Activated naive CD4-positive, alpha-beta T cell treated with anti-CD3 and anti-CD28 coated beads, Interleukin-2, amount 10 ng/mL, durations not matched to agents 7 days and 5 days (primary cell): ENCODE measurements around the gene ADAMTS18.

Experiments used
- CTCF ChIA-PET: fragments of 350-600 bp; sonication (Branson Sonifier 250); formaldehyde crosslinking; loops from one replicate; lab custom pipeline; 2021; ENCODE audit warnings: antibody characterized with exemption; lab: Charles Lee
- DNase-seq: peaks from one replicate; pipeline ENCODE4 v3.0.0-alpha.2; 2020
- H3K27ac Mint-ChIP-seq: one replicate; pipeline ENCODE4 v1.8.0; 2021; ENCODE audit warnings: mild to moderate bottlenecking, moderate library complexity, mixed read lengths
- H3K27me3 Mint-ChIP-seq: one replicate; pipeline ENCODE4 v1.8.0; 2021; ENCODE audit warnings: mild to moderate bottlenecking, mixed read lengths
- H3K36me3 Mint-ChIP-seq: one replicate; pipeline ENCODE4 v1.8.0; 2021; ENCODE audit warnings: mixed read lengths
- H3K4me1 Mint-ChIP-seq: one replicate; pipeline ENCODE4 v1.8.0; 2021; ENCODE audit warnings: mixed read lengths
- H3K4me3 Mint-ChIP-seq: one replicate; pipeline ENCODE4 v1.8.0; 2021; ENCODE audit warnings: mild to moderate bottlenecking, moderate library complexity, mixed read lengths
- H3K9me3 Mint-ChIP-seq: one replicate; pipeline ENCODE4 v1.8.0; 2021; ENCODE audit warnings: mixed read lengths

Gene ADAMTS18

GRCh38 chr16:77396461-77396860 lies 38.4 kb downstream of the ADAMTS18 start:
- Mint-ChIP-seq H3K4me1 (no peaks in the 10 kb centered on the region), H3K4me3 (no peak overlapping the region), H3K36me3 (no peaks in the 10 kb centered on the region), H3K27ac (no peak overlapping the region), H3K27me3 (no peaks in the 10 kb centered on the region), H3K9me3 (no peaks in the 10 kb centered on the region)
- DNase-seq: no peak
- CTCF ChIA-PET: interaction anchor here (0.6 kb wide), 1 partner anchor 20 kb away, joined by 4 read pairs; no protein-coding TSS in a partner anchor

DNA sequence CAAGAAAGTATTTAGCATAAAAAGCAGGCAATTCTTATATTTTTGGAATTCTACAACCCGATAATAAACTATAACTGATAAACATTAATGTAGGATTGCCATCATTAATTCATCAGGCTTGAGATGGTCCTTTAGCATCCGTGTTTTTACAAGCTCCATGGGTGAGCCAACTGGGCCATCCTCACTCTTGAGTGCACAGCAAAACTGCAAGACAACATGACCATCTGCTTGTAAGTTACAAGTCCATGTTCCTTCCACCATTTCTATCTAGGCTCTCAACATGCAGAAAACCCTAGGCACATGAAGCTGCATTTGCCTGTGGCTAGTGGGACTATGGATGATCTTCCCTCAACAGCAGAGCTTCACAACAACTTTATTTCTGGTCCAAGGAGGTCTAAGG lies 40.1 kb downstream of the ADAMTS18 start:
- H3K4me1 Mint-ChIP-seq: no peaks in the 10 kb centered on the region
- H3K27me3 Mint-ChIP-seq: no peaks in the 10 kb centered on the region
- no peak overlapping the region for H3K27ac Mint-ChIP-seq
- CTCF ChIA-PET: no interaction called here
- no peaks in the 10 kb centered on the region for H3K36me3 Mint-ChIP-seq
- H3K9me3 Mint-ChIP-seq: no peaks in the 10 kb centered on the region
- H3K4me3 Mint-ChIP-seq: no peak overlapping the region
- no peak for DNase-seq

- H3K4me1 Mint-ChIP-seq: no peaks in the 10 kb centered on the region
- no peaks in the 10 kb centered on the region for H3K9me3 Mint-ChIP-seq
- H3K36me3 Mint-ChIP-seq: no peaks in the 10 kb centered on the region
- no peak overlapping the region for H3K4me3 Mint-ChIP-seq
- no peak overlapping the region for H3K27ac Mint-ChIP-seq
- DNase-seq: no peak
- H3K27me3 Mint-ChIP-seq: no peaks in the 10 kb centered on the region
- CTCF ChIA-PET: no interaction called here
Observed at GRCh38 chr16:77393955-77394354, 40.9 kb downstream of the ADAMTS18 start.

GRCh38 chr16:77387815-77388209 lies 47.0 kb downstream of the ADAMTS18 start:
- no peaks in the 10 kb centered on the region for H3K36me3 Mint-ChIP-seq
- no peak for DNase-seq
- H3K9me3 Mint-ChIP-seq: no peaks in the 10 kb centered on the region
- CTCF ChIA-PET: interaction anchor here (1.1 kb wide), 1 partner anchor 151 kb away, joined by 3 read pairs; no protein-coding TSS in a partner anchor
- H3K27ac Mint-ChIP-seq: no peak overlapping the region
- H3K27me3 Mint-ChIP-seq: no peaks in the 10 kb centered on the region
- H3K4me3 Mint-ChIP-seq: no peak overlapping the region
- no peaks in the 10 kb centered on the region for H3K4me1 Mint-ChIP-seq

DNA sequence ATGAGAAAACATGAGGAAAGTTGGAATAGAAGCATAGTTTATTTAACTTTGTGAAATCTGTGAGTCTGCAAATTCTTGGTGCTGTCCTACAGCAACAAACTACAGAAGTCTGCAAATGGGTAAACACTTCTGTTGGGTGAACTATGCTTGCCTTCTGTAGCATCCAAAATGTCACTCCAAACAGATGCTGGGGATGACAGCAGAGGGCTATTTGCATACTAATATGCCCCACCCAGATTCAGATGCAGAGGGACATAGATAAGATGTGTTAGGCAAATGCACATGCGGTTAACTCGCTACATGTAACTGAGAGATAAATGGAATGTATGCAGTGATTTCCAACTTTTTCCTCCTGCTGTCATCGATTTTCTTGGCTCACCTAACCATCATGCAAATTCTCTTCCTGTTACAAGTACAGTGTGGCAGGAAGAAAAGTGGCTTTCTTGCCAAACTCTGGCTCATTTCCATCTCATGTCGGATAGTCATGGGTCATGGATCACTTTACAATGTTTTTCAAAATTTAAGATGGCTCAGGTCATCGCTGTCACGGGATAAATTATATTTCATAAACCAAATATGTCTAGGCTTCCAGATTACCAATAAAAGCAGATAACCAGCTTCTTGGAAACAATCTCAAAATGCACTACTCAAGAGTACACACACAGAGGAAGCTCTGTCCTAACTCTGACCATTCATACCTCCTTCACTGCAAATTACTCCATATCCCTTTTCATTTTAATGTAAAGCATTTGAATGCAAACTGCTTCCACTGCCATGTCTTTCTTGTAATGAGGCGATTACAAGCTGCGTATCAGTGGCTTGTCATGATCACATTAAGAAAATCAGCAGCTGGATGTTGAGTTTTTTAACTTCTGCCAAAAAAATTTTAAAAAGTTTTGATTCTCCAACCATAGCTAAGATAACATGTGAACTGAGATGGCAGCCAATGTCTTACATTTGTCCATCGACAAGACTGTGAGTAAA lies 47.7 kb downstream of the ADAMTS18 start:
- H3K36me3 Mint-ChIP-seq: no peaks in the 10 kb centered on the region
- no peak for DNase-seq
- no peak overlapping the region for H3K27ac Mint-ChIP-seq
- CTCF ChIA-PET: interaction anchor here (1.1 kb wide), 1 partner anchor 150 kb away, joined by 3 read pairs; no protein-coding TSS in a partner anchor
- no peaks in the 10 kb centered on the region for H3K4me1 Mint-ChIP-seq
- H3K9me3 Mint-ChIP-seq: no peaks in the 10 kb centered on the region
- H3K4me3 Mint-ChIP-seq: no peak overlapping the region
- H3K27me3 Mint-ChIP-seq: no peaks in the 10 kb centered on the region

DNA sequence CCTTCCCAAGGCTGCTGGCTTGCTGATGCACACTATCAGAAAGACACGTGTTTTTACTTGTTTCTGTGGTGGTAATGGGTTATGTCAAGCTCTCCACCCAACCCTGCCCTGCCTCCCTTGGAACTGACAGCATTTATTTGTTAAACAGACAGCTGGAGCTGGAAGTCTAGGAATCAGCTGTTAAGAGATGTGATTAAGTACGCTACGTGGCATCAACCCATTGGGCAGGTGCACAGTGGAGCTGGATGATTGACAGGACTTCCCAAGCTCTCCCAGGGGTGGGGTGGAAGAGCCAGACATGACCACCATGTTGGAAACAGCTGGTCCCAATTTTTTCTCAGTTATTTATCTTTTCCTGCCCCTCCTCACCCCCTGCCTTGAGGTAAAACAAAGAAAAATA lies 49.4 kb downstream of the ADAMTS18 start:
- Mint-ChIP-seq H3K9me3 (no peaks in the 10 kb centered on the region), H3K27me3 (no peaks in the 10 kb centered on the region), H3K36me3 (no peaks in the 10 kb centered on the region), H3K4me3 (no peak overlapping the region), H3K4me1 (no peaks in the 10 kb centered on the region), H3K27ac (no peak overlapping the region)
- DNase-seq: no peak
- CTCF ChIA-PET: no interaction called here

- Mint-ChIP-seq H3K27me3 (no peaks in the 10 kb centered on the region), H3K4me3 (no peak overlapping the region), H3K9me3 (no peaks in the 10 kb centered on the region), H3K4me1 (no peaks in the 10 kb centered on the region), H3K36me3 (no peaks in the 10 kb centered on the region), H3K27ac (no peak overlapping the region)
- CTCF ChIA-PET: interaction anchor here (1.1 kb wide), 1 partner anchor 201 kb away, joined by 3 read pairs; no protein-coding TSS in a partner anchor
- DNase-seq: no peak
Observed at GRCh38 chr16:77383606-77384187, 51.1 kb downstream of the ADAMTS18 start.

DNA sequence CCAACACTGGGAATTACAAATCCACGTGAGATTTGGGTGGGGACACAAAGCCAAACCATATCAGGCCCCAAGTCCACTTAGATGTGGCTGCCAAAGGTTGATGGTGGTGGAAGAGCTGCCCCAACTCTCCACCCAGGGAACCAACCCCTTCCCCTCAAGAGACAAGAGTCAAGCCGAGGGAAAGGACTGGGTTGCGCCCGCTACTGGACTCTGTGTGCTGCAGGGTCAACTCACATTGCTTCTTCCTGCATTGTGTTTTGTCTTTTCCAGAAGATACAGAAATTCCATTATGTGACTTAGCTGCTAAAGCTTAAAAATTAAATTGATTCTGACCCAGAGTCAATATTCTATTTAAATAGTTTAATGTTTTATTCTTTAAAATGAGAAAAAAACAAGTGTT lies 58.5 kb downstream of the ADAMTS18 start:
- Mint-ChIP-seq H3K36me3 (no peaks in the 10 kb centered on the region), H3K4me1 (no peaks in the 10 kb centered on the region), H3K9me3 (no peaks in the 10 kb centered on the region), H3K27me3 (no peaks in the 10 kb centered on the region), H3K27ac (no peak overlapping the region), H3K4me3 (no peak overlapping the region)
- DNase-seq: no peak
- CTCF ChIA-PET: interaction anchor here (0.7 to 2.2 kb wide), 5 partner anchors 13 to 206 kb away, joined by 3 to 7 read pairs (median 4); no protein-coding TSS in a partner anchor

DNA sequence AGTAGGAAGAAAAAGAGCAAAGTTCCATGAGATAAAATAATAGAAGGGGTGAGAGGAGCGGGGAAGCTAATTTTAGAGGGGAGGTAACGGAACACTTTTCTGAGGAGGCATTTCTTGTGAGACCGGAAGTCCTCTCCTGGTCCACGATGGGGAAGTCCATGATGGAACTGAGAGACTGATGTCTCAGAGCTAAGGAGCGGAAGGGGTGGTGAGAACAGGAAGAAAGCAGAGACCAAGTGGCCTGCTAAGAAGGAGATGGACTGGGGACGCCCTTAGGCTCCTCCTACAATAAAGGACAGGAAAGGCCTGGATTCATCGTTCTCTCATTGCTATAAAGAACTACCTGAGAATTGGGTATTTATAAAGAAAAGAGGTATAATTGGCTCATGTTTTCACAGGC lies 59.4 kb downstream of the ADAMTS18 start:
- no peaks in the 10 kb centered on the region for H3K27me3 Mint-ChIP-seq
- no peak for DNase-seq
- no peak overlapping the region for H3K27ac Mint-ChIP-seq
- no peaks in the 10 kb centered on the region for H3K4me1 Mint-ChIP-seq
- H3K9me3 Mint-ChIP-seq: no peaks in the 10 kb centered on the region
- CTCF ChIA-PET: interaction anchor here (1.1 to 2.2 kb wide), 2 partner anchors 14 to 139 kb away, joined by 3 to 4 read pairs; no protein-coding TSS in a partner anchor
- no peak overlapping the region for H3K4me3 Mint-ChIP-seq
- no peaks in the 10 kb centered on the region for H3K36me3 Mint-ChIP-seq

DNA sequence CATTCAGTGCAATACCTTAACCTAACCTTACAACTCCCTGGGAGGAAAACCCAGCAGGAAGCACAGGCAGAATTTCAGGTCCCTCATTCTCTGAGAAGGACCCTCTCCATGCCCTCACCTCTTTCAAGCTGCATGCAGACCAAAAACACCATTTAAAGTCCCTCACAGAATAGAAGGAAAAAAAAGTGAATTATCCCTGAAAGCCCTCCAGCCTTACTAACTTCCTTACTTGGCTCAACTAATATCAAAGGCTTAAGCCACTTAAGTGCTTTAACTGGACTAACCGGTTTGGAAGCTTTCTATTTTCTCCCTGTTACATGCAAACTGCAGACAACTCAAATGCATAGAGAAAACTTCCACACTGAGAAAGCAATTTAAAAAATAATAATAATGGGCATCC lies 60.5 kb downstream of the ADAMTS18 start:
- no peaks in the 10 kb centered on the region for H3K4me1 Mint-ChIP-seq
- no peaks in the 10 kb centered on the region for H3K27me3 Mint-ChIP-seq
- DNase-seq: no peak
- H3K9me3 Mint-ChIP-seq: no peaks in the 10 kb centered on the region
- CTCF ChIA-PET: no interaction called here
- H3K27ac Mint-ChIP-seq: no peak overlapping the region
- H3K36me3 Mint-ChIP-seq: no peaks in the 10 kb centered on the region
- H3K4me3 Mint-ChIP-seq: no peak overlapping the region

DNA sequence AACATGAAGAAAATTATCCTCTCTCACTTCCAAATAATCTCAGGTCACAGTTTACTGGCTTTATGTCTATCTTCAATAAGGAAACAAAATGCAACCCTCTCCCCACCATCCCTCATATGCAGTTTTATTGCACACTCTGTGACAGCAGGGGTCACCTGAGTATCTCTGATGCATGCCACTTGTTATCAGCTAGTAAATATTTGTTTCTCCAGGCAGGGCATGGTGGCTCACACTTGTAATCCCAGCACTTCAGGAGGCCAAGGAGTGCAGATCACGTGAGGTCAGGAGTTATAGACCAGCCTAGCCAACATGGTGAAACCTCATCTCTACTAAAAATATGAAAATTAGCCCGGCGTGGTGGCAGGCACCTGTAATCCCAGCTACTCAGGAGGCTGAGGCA lies 61.1 kb downstream of the ADAMTS18 start:
- no peak for DNase-seq
- CTCF ChIA-PET: no interaction called here
- H3K9me3 Mint-ChIP-seq: no peaks in the 10 kb centered on the region
- no peak overlapping the region for H3K27ac Mint-ChIP-seq
- no peaks in the 10 kb centered on the region for H3K4me1 Mint-ChIP-seq
- no peaks in the 10 kb centered on the region for H3K27me3 Mint-ChIP-seq
- no peaks in the 10 kb centered on the region for H3K36me3 Mint-ChIP-seq
- H3K4me3 Mint-ChIP-seq: no peak overlapping the region

DNA sequence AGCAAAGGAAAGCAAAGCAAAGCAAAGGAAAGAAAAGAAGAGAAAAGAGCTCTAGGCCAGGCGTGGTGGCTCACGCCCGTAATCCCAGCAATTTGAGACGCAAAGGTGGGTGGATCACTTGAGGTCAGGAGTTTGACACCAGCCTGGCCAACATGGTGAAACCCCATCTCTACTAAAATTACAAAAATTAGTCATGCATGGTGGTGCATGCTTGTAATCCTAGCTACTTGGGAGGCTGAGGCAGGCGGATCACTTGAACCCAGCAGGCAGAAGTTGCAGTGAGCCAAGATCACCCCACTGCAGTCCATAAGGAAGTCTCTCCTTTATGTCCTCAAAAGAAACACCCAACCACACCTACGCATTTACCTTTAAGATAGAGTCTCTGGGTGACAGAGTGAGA lies 70.1 kb downstream of the ADAMTS18 start:
- H3K9me3 Mint-ChIP-seq: no peaks in the 10 kb centered on the region
- CTCF ChIA-PET: no interaction called here
- H3K27me3 Mint-ChIP-seq: no peaks in the 10 kb centered on the region
- H3K4me3 Mint-ChIP-seq: no peak overlapping the region
- DNase-seq: no peak
- no peaks in the 10 kb centered on the region for H3K4me1 Mint-ChIP-seq
- H3K36me3 Mint-ChIP-seq: no peaks in the 10 kb centered on the region
- no peak overlapping the region for H3K27ac Mint-ChIP-seq

DNA sequence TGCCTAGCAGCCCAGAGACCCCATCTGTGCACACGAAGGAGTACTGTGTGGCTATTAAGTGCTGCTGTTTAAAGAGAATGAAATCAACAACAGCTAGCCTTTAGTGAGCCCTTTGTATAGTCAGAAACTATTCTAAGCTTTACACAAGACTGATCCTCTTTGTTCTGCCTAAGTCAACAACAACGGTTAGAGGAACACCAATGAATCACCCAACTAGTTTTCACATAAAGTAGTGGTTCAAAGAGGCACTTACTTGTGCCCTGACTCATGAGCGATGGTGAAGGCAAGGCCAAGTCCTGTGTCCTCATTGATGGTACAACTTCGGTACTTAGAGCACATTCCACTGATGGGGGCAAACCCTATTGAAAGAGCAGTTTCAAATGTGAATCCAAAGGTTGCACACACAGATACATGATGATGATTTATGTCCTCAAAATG lies 75.8 kb downstream of the ADAMTS18 start:
- Mint-ChIP-seq H3K4me1 (no peaks in the 10 kb centered on the region), H3K27ac (no peak overlapping the region), H3K4me3 (no peak overlapping the region), H3K27me3 (no peaks in the 10 kb centered on the region), H3K9me3 (no peaks in the 10 kb centered on the region), H3K36me3 (no peaks in the 10 kb centered on the region)
- no peak for DNase-seq
- CTCF ChIA-PET: no interaction called here

- H3K36me3 Mint-ChIP-seq: no peaks in the 10 kb centered on the region
- H3K4me1 Mint-ChIP-seq: no peaks in the 10 kb centered on the region
- H3K27ac Mint-ChIP-seq: no peak overlapping the region
- H3K27me3 Mint-ChIP-seq: no peaks in the 10 kb centered on the region
- CTCF ChIA-PET: no interaction called here
- H3K9me3 Mint-ChIP-seq: no peaks in the 10 kb centered on the region
- no peak for DNase-seq
- H3K4me3 Mint-ChIP-seq: no peak overlapping the region
Observed at GRCh38 chr16:77353587-77354263, 81.1 kb downstream of the ADAMTS18 start.
